ENCODE data around the gene PIP4K2C. TPM values are rescaled to one million over a fixed set of nuclear protein-coding genes. Genes with fewer than 3 reads are reported as not detected.
"Not testable (repeated sequence)": the region's sequence is repeated elsewhere in the genome, so short reads cannot be mapped to it uniquely, and the experiment has no call there.

PIP4K2C gene
- total RNA-seq, 2 experiments from 2014 or later = 21.6 to 21.9 TPM

GRCh38 chr12:57568838-57569237 lies 22.2 kb upstream of the PIP4K2C start:
- ChIA-PET POLR2A (no interaction called here), CTCF (no interaction called here)
- DNase-seq = no peak
- no peaks in the 10 kb centered on the region for H3K9me3 Mint-ChIP-seq
- H3K4me3 Mint-ChIP-seq = no peak overlapping the region
- no peaks in the 10 kb centered on the region for H3K4me1 Mint-ChIP-seq
- no peaks in the 10 kb centered on the region for H3K36me3 Mint-ChIP-seq (ENCODE audit: low read depth)
- H3K27me3 Mint-ChIP-seq = no peaks in the 10 kb centered on the region
- H3K27ac Mint-ChIP-seq = no peak overlapping the region

- CTCF ChIA-PET = no interaction called here
Measured at GRCh38 chr12:57569858-57570257, 21.1 kb upstream of the PIP4K2C start.

GRCh38 chr12:57570438-57570837 lies 20.6 kb upstream of the PIP4K2C start:
- not testable (repeated sequence) for H3K27ac Mint-ChIP-seq; H3K36me3 Mint-ChIP-seq (ENCODE audit: low read depth)
- POLR2A ChIA-PET = interaction anchor here (0.9 kb wide), 1 partner anchor 93 kb away, joined by 3 read pairs; no protein-coding TSS in a partner anchor

More at GRCh38 chr12:57569858-57570257, 21.1 kb upstream of the PIP4K2C start:
- Mint-ChIP-seq H3K27ac (no peak overlapping the region), H3K27me3 (no peaks in the 10 kb centered on the region), H3K9me3 (no peaks in the 10 kb centered on the region), H3K36me3 (ENCODE audit: low read depth) (no peaks in the 10 kb centered on the region), H3K4me3 (no peak overlapping the region), H3K4me1 (no peaks in the 10 kb centered on the region)
- POLR2A ChIA-PET = no interaction called here
- no peak for DNase-seq

GRCh38 chr12:57571926-57572762 lies 18.8 kb upstream of the PIP4K2C start:
- Mint-ChIP-seq H3K27me3 (no peaks in the 10 kb centered on the region), H3K36me3 (ENCODE audit: low read depth) (peaks cover 3% of the 10 kb centered on the region), H3K9me3 (no peaks in the 10 kb centered on the region), H3K4me3 (no peak overlapping the region), H3K4me1 (no peaks in the 10 kb centered on the region), H3K27ac (no peak overlapping the region)
- ChIA-PET POLR2A (no interaction called here), CTCF (interaction anchor here (2.2 kb wide), 1 partner anchor 11 kb away, joined by 13 read pairs; no protein-coding TSS in a partner anchor)
- DNase-seq = no peak

More at GRCh38 chr12:57570438-57570837, 20.6 kb upstream of the PIP4K2C start:
- not testable (repeated sequence) for H3K4me3 Mint-ChIP-seq, H3K9me3 Mint-ChIP-seq, DNase-seq, H3K27me3 Mint-ChIP-seq, H3K4me1 Mint-ChIP-seq
- CTCF ChIA-PET = interaction anchor here (0.6 to 2.2 kb wide), 3 partner anchors 8 to 115 kb away, joined by 3 to 13 read pairs (median 3); no protein-coding TSS in a partner anchor

GRCh38 chr12:57574795-57575194 lies 16.2 kb upstream of the PIP4K2C start:
- CTCF ChIA-PET = interaction anchor here (0.7 to 3.2 kb wide), 4 partner anchors 9 to 308 kb away, joined by 3 to 18 read pairs (median 6); partner anchors contain the start of gene B4GALNT1
- no peak for DNase-seq
- POLR2A ChIA-PET = interaction anchor here (2.1 kb wide), 1 partner anchor 18 kb away, joined by 7 read pairs; no protein-coding TSS in a partner anchor

GRCh38 chr12:57575771-57576612 lies 15.0 kb upstream of the PIP4K2C start:
- H3K4me3 Mint-ChIP-seq = no peak overlapping the region
- CTCF ChIA-PET = interaction anchor here (1.6 to 3.2 kb wide), 3 partner anchors 8 to 57 kb away, joined by 6 to 18 read pairs (median 6); partner anchors contain the start of gene B4GALNT1
- no peak for DNase-seq
- no peaks in the 10 kb centered on the region for H3K27me3 Mint-ChIP-seq
- peaks cover 3% of the 10 kb centered on the region for H3K36me3 Mint-ChIP-seq (ENCODE audit: low read depth)
- H3K27ac Mint-ChIP-seq = no peak overlapping the region
- H3K9me3 Mint-ChIP-seq = no peaks in the 10 kb centered on the region
- peaks cover 3% of the 10 kb centered on the region for H3K4me1 Mint-ChIP-seq
- POLR2A ChIA-PET = interaction anchor here (2.1 kb wide), 1 partner anchor 17 kb away, joined by 7 read pairs; no protein-coding TSS in a partner anchor

More at GRCh38 chr12:57574795-57575194, 16.2 kb upstream of the PIP4K2C start:
- Mint-ChIP-seq H3K9me3 (no peaks in the 10 kb centered on the region), H3K36me3 (ENCODE audit: low read depth) (peaks cover 3% of the 10 kb centered on the region), H3K27me3 (no peaks in the 10 kb centered on the region), H3K4me1 (peaks cover 3% of the 10 kb centered on the region), H3K27ac (no peak overlapping the region), H3K4me3 (no peak overlapping the region)

GRCh38 chr12:57576613-57577160 lies 14.3 kb upstream of the PIP4K2C start:
- no peak for DNase-seq
- H3K27ac Mint-ChIP-seq = no peak overlapping the region
- H3K27me3 Mint-ChIP-seq = no peaks in the 10 kb centered on the region
- H3K9me3 Mint-ChIP-seq = no peaks in the 10 kb centered on the region
- no peak overlapping the region for H3K4me3 Mint-ChIP-seq
- ChIA-PET POLR2A (interaction anchor here (2.1 kb wide), 1 partner anchor 17 kb away, joined by 7 read pairs; no protein-coding TSS in a partner anchor), CTCF (interaction anchor here (2.2 to 3.2 kb wide), 2 partner anchors 8 to 57 kb away, joined by 6 to 18 read pairs; partner anchors contain the start of gene B4GALNT1)
- peaks cover 3% of the 10 kb centered on the region for H3K4me1 Mint-ChIP-seq
- peaks cover 3% of the 10 kb centered on the region for H3K36me3 Mint-ChIP-seq (ENCODE audit: low read depth)

GRCh38 chr12:57577981-57578758 lies 12.8 kb upstream of the PIP4K2C start:
- H3K27me3 Mint-ChIP-seq = peaks cover under 1% of the 10 kb centered on the region
- no peak for DNase-seq
- H3K4me3 Mint-ChIP-seq = no peak overlapping the region
- H3K36me3 Mint-ChIP-seq (ENCODE audit: low read depth) = peaks cover 3% of the 10 kb centered on the region
- no peaks in the 10 kb centered on the region for H3K9me3 Mint-ChIP-seq
- ChIA-PET POLR2A (no interaction called here), CTCF (no interaction called here)
- peaks cover 3% of the 10 kb centered on the region for H3K4me1 Mint-ChIP-seq
- H3K27ac Mint-ChIP-seq = no peak overlapping the region

- ChIA-PET POLR2A (no interaction called here), CTCF (no interaction called here)
- no peak overlapping the region for H3K27ac Mint-ChIP-seq
- H3K4me1 Mint-ChIP-seq = peaks cover 5% of the 10 kb centered on the region
- peaks cover 1% of the 10 kb centered on the region for H3K27me3 Mint-ChIP-seq
- H3K9me3 Mint-ChIP-seq = no peaks in the 10 kb centered on the region
- H3K4me3 Mint-ChIP-seq = no peak overlapping the region
- peaks cover 3% of the 10 kb centered on the region for H3K36me3 Mint-ChIP-seq (ENCODE audit: low read depth)
- DNase-seq = no peak
Measured at GRCh38 chr12:57579011-57579410, 12.0 kb upstream of the PIP4K2C start.

- Mint-ChIP-seq H3K4me3 (no peak overlapping the region), H3K4me1 (peaks cover 5% of the 10 kb centered on the region), H3K27ac (no peak overlapping the region), H3K27me3 (peaks cover 1% of the 10 kb centered on the region), H3K9me3 (no peaks in the 10 kb centered on the region), H3K36me3 (ENCODE audit: low read depth) (peaks cover 3% of the 10 kb centered on the region)
- POLR2A ChIA-PET = interaction anchor here (1.6 kb wide), 1 partner anchor 11 kb away, joined by 5 read pairs; the partner anchor contains the start of gene PIP4K2C
- no peak for DNase-seq
- CTCF ChIA-PET = interaction anchor here (1.1 to 6.1 kb wide), 3 partner anchors 34 to 53 kb away, joined by 3 to 77 read pairs (median 47); partner anchors contain the start of gene B4GALNT1
Measured at GRCh38 chr12:57579677-57580465, 11.1 kb upstream of the PIP4K2C start.

- no peaks in the 10 kb centered on the region for H3K9me3 Mint-ChIP-seq
- H3K4me3 Mint-ChIP-seq = no peak overlapping the region
- POLR2A ChIA-PET = interaction anchor here (1.6 kb wide), 1 partner anchor 10 kb away, joined by 5 read pairs; the partner anchor contains the start of gene PIP4K2C
- H3K36me3 Mint-ChIP-seq (ENCODE audit: low read depth) = peaks cover 2% of the 10 kb centered on the region
- H3K27me3 Mint-ChIP-seq = peaks cover 1% of the 10 kb centered on the region
- CTCF ChIA-PET = interaction anchor here (1.1 to 6.1 kb wide), 3 partner anchors 34 to 52 kb away, joined by 3 to 77 read pairs (median 47); partner anchors contain the start of gene B4GALNT1
- H3K27ac Mint-ChIP-seq = no peak overlapping the region
- DNase-seq = no peak
- H3K4me1 Mint-ChIP-seq = peaks cover 5% of the 10 kb centered on the region
Measured at GRCh38 chr12:57580466-57580795, 10.6 kb upstream of the PIP4K2C start.

Measured in activated CD4-positive, alpha-beta memory T cell treated with anti-CD3 and anti-CD28 coated beads, Interleukin-2, amount 10 ng/mL, durations not matched to agents 7 days and 5 days (primary cell).